ENCODE data around the gene NAT8L.

Gene NAT8L

DNA sequence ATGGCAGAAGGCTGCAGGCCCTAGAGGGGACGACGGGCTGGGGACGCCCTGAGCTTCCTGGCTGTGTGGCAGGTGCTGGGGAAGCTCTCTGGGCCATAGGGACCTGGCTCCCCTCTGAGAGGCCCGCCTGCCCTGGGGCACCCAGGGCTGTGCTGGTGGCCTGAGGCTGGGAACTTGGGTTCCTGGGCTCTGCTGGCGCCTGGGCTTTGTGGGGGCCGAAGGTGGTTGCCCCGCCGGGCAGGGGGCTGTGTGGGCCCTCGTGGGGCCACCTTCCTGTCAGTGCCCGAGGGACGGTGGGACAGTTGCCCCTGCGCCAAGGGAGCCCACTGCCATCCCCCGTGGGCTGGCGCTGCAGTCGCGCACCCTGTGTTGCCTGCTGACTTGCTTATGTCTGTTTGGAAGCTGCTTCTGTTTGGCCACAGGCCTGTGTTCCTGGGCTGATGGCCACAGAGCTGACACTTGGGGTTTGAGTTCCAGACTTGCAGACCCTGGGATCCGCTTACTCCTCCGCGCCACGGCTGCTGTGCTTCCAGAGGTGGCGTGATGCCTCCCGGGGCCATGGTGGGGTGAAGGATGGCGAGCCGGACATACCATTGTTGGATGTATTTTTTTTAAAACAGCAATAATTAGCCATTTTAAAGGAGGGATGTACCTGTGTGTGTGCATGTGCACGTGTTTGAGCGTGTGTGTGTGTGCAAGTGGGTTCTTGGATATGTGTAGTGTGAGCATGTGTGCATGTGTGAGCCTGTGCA, 8.5 kb downstream of the NAT8L start:
- no peak for DNase-seq (ENCODE audit: insufficient read length)
- TF ChIP-seq TAF1 (IDR thresholded peaks at IDR 0.05; ENCODE audit: borderline replicate concordance, low read depth, low read length) (no peak), POLR2AphosphoS5 (IDR thresholded peaks at IDR 0.05; ENCODE audit: low read depth, low read length) (no peak), POLR2A (IDR thresholded peaks at IDR 0.05; ENCODE audit: low read depth, low read length) (no peak)
- no peak for FAIRE-seq

- no peak for TF ChIP-seq POLR2AphosphoS5 (IDR thresholded peaks at IDR 0.05; ENCODE audit: low read depth, low read length)
- no peak for TF ChIP-seq POLR2A (IDR thresholded peaks at IDR 0.05; ENCODE audit: low read depth, low read length)
- TF ChIP-seq TAF1 (IDR thresholded peaks at IDR 0.05; ENCODE audit: borderline replicate concordance, low read depth, low read length), result no peak
- FAIRE-seq, result no peak
Observed at GRCh38 chr4:2068198-2068470, 9.0 kb downstream of the NAT8L start.

GRCh38 chr4:2068566-2068965, 9.4 kb downstream of the NAT8L start:
- DNase-seq (ENCODE audit: insufficient read length), result no peak
- FAIRE-seq, result no peak
- TF ChIP-seq TAF1 (IDR thresholded peaks at IDR 0.05; ENCODE audit: borderline replicate concordance, low read depth, low read length), result no peak
- no peak for TF ChIP-seq POLR2A (IDR thresholded peaks at IDR 0.05; ENCODE audit: low read depth, low read length)
- TF ChIP-seq POLR2AphosphoS5 (IDR thresholded peaks at IDR 0.05; ENCODE audit: low read depth, low read length), result no peak

More at GRCh38 chr4:2068198-2068470, 9.0 kb downstream of the NAT8L start:
- no peak for DNase-seq (ENCODE audit: insufficient read length)

DNA sequence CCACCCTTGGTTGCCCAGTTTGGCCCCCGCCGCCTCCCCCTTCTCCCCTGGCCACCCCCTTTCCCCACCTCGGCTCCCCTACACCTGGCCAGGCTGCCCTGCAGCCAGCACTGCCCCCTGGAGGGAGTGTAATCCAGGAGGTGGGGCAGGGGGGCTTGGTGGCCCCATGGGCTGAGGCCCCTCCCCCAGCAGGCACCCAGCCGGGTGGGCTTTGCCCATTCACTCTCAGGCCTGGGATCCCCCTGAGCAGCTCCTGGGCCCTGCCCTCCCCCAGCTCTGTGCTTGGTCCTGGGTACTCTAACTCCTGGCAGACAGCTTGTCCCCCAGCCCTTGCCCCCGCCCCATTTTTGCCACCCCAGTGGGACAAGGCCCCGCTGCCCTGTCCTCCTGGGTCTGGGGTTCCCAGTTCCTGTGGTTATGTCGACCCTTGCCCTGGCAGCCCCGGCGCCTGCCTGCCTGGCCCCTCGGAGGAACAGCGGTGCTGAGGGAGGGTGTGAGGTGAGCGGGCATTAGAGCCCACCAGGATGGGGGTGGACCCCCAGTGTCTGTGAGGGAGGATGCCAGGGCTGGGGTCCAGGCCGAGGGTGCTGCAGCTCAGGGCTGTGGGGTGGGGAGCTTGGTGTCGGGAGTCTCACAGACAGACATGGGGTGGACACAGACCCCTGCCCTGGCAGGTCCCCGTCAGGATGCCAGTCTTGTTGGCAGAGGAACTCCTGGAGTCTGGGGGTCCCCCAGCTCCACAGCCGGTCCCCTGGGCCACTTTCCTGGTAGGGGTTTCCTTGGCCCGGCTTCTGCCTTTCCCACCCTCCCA, 10.2 kb downstream of the NAT8L start:
- DNase-seq (ENCODE audit: insufficient read length), result no peak
- FAIRE-seq, result no peak
- no peak for TF ChIP-seq POLR2AphosphoS5 (IDR thresholded peaks at IDR 0.05; ENCODE audit: low read depth, low read length)

DNA sequence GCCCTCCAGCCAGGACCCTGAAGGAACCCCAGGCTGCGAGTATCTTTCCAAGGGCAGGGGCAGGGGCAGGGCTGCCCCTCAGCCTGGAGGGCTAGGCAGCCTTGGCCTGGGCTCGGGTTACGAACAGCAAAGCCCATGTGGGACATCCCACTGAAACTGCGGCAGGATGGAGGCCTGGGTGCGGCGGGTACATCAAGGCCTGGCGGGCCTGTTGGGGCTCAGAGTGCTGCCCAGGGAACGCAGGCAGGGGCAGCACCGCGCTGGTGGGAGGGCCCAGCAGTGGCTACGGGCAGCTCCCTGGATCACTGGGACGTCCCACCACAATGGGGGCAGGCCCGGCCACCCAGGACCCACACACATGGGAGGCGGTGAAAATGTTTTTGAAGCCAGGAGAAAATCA, 10.9 kb downstream of the NAT8L start:
- FAIRE-seq (no peak), DNase-seq (ENCODE audit: insufficient read length) (no peak)
- TF ChIP-seq POLR2A (IDR thresholded peaks at IDR 0.05; ENCODE audit: low read depth, low read length) (no peak), TAF1 (IDR thresholded peaks at IDR 0.05; ENCODE audit: borderline replicate concordance, low read depth, low read length) (no peak), POLR2AphosphoS5 (IDR thresholded peaks at IDR 0.05; ENCODE audit: low read depth, low read length) (no peak)

DNA sequence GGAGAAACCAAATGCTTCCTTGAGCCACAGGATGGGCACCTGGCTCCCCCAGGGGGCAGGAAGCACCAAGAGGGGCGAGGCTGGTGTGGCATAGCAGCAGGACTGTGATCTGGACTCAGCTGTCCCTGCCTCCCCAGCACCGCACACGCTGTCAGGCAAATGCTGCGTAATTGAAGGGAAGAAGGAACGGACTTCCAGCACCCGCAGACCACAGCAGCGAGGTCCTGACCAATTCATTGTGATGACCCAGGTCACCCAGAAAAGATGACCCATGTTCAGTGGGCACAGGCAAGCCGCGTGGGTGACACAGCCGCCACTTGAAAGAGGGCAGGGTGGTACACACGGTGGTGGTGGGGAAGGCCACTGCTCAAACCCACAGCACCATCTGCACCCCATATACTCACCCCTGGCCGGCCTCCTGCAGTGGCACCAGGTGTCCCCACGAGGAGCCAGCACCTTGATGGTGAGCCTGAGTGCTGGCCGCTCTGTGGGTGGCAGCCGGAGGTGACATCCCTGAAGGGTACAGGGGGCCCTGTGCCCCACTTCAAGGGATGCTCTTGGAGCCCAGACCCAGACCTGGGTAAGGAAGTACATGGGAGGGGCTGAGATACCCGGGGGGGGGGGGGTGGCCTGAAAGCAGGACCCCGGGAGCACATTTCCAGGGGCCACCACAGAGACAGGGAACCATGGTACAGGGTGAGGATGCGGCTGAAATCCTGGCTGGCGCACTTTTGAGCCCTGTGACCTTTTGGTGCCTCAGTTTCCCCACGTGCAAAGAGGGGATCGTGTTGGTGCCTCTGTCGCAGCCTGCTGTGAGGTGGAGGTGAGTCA, 11.5 kb downstream of the NAT8L start:
- DNase-seq (ENCODE audit: insufficient read length), result no peak
- no peak for FAIRE-seq
- TF ChIP-seq POLR2AphosphoS5 (IDR thresholded peaks at IDR 0.05; ENCODE audit: low read depth, low read length), result no peak
- no peak for TF ChIP-seq TAF1 (IDR thresholded peaks at IDR 0.05; ENCODE audit: borderline replicate concordance, low read depth, low read length)
- no peak for TF ChIP-seq POLR2A (IDR thresholded peaks at IDR 0.05; ENCODE audit: low read depth, low read length)

- FAIRE-seq (no peak), DNase-seq (ENCODE audit: insufficient read length) (no peak)
- TF ChIP-seq TAF1 (IDR thresholded peaks at IDR 0.05; ENCODE audit: borderline replicate concordance, low read depth, low read length), result no peak
- no peak for TF ChIP-seq POLR2AphosphoS5 (IDR thresholded peaks at IDR 0.05; ENCODE audit: low read depth, low read length)
- no peak for TF ChIP-seq POLR2A (IDR thresholded peaks at IDR 0.05; ENCODE audit: low read depth, low read length)
Observed at GRCh38 chr4:2071252-2071911, 12.3 kb downstream of the NAT8L start.

DNA sequence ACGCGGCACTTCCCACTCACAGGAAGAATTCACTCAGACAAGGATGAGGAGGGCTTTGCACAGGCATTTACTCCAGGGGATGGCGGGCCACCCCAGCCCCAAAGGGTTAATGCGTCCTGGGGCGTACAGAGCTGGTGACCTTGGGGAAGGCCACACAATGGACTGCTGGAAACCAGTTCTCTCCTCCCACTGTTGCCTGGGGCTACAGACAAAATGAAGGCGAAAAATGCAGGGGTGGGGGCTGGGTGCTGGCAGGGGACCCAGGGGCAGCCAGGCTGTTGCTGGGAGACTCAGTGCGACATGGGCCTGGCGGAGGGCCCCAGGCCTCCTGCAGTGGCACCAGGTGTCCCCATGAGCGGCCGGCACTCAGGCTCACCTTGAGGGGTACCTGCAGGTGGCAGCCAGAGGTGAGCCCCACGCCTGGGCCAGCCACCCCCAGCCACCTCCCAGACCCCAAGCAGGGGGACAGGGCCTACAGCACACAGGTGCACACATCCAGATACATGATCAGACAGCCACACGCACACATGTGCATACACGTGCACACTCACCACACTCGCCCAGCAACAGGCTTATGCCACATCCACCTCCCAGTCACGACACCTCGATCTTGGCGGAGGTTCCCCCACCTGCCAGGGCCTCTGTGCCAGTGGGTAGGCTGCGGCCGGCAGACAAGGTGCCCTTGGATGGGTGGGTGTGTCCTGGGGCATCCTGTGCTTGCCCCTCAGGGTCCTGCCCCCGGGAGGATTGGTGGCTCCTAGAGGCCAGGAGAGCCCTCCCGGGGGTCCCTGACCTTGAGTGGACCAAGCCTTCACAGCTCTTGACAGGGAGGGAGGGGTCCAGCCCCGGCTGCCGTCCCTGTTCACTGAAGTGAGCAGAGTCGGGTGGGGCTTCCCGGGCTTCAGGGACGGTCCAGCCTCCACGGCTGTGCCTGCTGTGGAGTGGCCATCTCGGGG, 13.1 kb downstream of the NAT8L start:
- FAIRE-seq (no peak), DNase-seq (ENCODE audit: insufficient read length) (no peak)
- no peak for TF ChIP-seq POLR2AphosphoS5 (IDR thresholded peaks at IDR 0.05; ENCODE audit: low read depth, low read length)
- no peak for TF ChIP-seq TAF1 (IDR thresholded peaks at IDR 0.05; ENCODE audit: borderline replicate concordance, low read depth, low read length)
- no peak for TF ChIP-seq POLR2A (IDR thresholded peaks at IDR 0.05; ENCODE audit: low read depth, low read length)

DNA sequence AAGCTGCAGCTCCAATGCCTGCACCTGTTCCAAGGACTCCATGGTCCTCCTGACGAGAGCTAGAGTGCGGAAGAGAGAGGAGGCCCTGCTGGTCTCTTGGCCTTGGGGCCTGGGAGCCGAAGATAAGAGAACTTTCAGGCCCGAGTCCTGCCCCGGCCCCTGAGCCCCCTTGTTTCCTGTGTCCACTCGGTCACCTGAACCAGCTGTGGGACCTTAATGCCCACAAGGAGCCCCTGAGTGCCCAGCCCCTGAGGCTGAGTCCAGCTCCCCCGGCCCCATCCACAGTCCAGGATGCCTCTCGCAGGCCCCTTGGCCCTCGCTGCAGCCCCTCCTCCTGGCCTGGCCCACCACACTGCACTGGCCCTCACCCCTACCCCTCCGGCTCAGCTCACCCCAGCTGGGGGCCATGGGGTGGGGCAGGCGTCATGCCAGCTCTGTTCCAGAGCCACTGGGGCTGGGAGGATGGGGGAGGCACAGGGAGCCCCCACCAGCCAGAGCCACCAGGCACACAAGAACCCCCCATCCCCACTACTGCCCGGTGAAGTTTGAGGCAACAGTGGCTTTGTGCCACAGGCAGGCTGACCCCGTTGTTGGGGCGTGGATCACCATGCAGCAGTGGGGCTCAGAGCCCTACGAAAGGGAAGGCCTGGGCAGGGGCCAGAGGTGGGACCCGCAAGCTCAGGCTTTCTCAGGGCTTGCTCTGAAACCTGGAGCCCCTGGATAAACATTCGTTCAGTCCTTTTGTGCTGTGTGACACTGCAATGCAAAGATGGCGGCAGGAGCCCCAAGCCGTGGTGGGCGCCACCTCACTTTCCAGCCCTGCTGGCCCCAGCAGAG, 14.1 kb downstream of the NAT8L start:
- no peak for DNase-seq (ENCODE audit: insufficient read length)
- TF ChIP-seq POLR2A (IDR thresholded peaks at IDR 0.05; ENCODE audit: low read depth, low read length) (no peak), TAF1 (IDR thresholded peaks at IDR 0.05; ENCODE audit: borderline replicate concordance, low read depth, low read length) (no peak)
- FAIRE-seq, result no peak
